ENCODE results near the gene SHQ1. TPM values are rescaled to one million over a fixed set of nuclear protein-coding genes. Genes with fewer than 3 reads are reported as not detected.

SHQ1 gene
- total and polyA plus RNA-seq, 9 donors: 6.6 to 30.0 (median 14.8) TPM

DNA sequence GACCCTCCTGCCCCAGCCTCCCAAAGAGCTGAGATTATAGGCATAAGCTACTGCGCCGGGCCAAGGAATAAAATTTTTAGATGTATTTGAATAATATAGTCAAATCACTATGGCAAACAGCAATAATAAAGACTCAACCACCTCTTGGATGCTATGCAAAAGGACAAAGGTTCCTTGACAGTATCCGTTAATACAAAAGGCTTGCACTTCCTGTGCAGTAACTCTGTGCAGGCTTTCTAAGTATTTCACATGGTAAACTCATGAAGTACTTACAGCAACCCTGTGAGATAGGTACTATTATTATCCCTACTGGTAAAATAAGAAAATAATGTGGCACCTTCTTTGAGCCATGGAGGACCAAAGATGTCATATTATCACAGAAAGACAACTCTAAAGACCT lies 86.8 kb downstream of the SHQ1 start:
- intact Hi-C loops (cut with DNase I): no loop called here
- WGBS, 3 donors: 90 to 95% (median 95%) methylated on average over 3 of the region's 3 CpGs
- Histone ChIP-seq H3K36me3 (no peaks in the 10 kb centered on the region), H3K4me3 (no peak overlapping the region), H3K4me1 (ENCODE audit: insufficient read depth) (no peaks in the 10 kb centered on the region), H3K27ac (no peak overlapping the region), H3K9me3 (no peaks in the 10 kb centered on the region), H3K27me3 (no peaks in the 10 kb centered on the region)
- no peak for TF ChIP-seq POLR2A (IDR thresholded peaks at IDR 0.05)
- TF ChIP-seq EP300 (IDR thresholded peaks at IDR 0.05): no peak
- TF ChIP-seq CTCF (IDR thresholded peaks at IDR 0.05): no peak
- no peak for DNase-seq

DNA sequence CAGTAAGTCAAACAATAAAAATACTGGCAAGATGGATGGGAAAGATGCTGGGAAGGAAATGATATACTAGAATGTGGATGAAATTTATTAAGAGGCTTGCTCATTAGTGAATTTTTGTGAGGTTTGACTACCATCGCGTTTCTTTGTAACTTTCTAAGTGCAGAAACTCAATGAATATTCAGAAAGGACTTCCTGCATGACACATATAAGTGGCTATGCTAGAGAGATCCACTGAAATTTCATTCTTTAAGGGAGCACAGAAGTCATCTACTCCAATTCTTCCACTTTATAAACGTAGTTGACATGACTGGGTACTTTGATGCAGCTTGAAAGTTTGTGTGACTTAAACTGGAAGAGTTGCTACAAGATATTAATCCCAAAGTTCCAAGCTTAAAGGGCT lies 88.0 kb downstream of the SHQ1 start:
- no peak overlapping the region for H3K4me3 ChIP-seq
- no peak for TF ChIP-seq CTCF (IDR thresholded peaks at IDR 0.05)
- no peak for TF ChIP-seq EP300 (IDR thresholded peaks at IDR 0.05)
- no peak for TF ChIP-seq POLR2A (IDR thresholded peaks at IDR 0.05)
- WGBS, 3 donors: 86 to 88% (median 87%) methylated on average over 3 of the region's 3 CpGs

GRCh38 chr3:72756900-72757299 lies 91.3 kb downstream of the SHQ1 start:
- intact Hi-C loops (cut with DNase I): no loop called here
- TF ChIP-seq EP300 (IDR thresholded peaks at IDR 0.05) (no peak), POLR2A (IDR thresholded peaks at IDR 0.05) (no peak), CTCF (IDR thresholded peaks at IDR 0.05) (no peak)
- WGBS, 3 donors: 87 to 93% (median 89%) methylated on average over 3 of the region's 3 CpGs
- H3K27ac ChIP-seq: no peak overlapping the region
- no peak overlapping the region for H3K4me3 ChIP-seq
- no peaks in the 10 kb centered on the region for H3K9me3 ChIP-seq
- no peaks in the 10 kb centered on the region for H3K27me3 ChIP-seq
- DNase-seq: no peak
- no peaks in the 10 kb centered on the region for H3K4me1 ChIP-seq (ENCODE audit: insufficient read depth)
- H3K36me3 ChIP-seq: no peaks in the 10 kb centered on the region

More for the DNA sequence above, 88.0 kb downstream of the SHQ1 start:
- H3K4me1 ChIP-seq (ENCODE audit: insufficient read depth): no peaks in the 10 kb centered on the region
- no peak overlapping the region for H3K27ac ChIP-seq
- DNase-seq: no peak
- no peaks in the 10 kb centered on the region for H3K27me3 ChIP-seq
- H3K9me3 ChIP-seq: no peaks in the 10 kb centered on the region
- no peaks in the 10 kb centered on the region for H3K36me3 ChIP-seq
- intact Hi-C loops (cut with DNase I): no loop called here

DNA sequence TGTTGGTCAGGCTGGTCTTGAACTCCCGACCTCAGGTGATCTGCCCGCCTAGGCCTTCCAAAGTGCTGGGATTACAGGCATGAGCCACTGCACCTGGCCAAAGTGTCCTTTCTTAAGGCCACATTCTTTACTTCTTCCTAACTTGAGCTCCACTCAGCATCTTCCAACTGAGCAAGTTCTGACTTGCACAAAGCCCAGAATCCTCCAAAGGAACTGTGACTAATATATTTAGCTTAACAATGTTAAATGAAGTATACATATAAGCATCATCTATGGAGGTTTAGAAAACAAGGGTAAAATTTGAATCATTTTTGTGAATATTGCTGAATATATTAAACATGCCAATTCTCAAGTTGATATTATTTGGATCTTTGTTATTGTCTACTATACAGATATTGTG lies 93.7 kb downstream of the SHQ1 start:
- intact Hi-C loops (cut with DNase I): no loop called here
- H3K4me1 ChIP-seq (ENCODE audit: insufficient read depth): peaks cover 3% of the 10 kb centered on the region
- H3K4me3 ChIP-seq: no peak overlapping the region
- no peaks in the 10 kb centered on the region for H3K27me3 ChIP-seq
- H3K9me3 ChIP-seq: no peaks in the 10 kb centered on the region
- TF ChIP-seq CTCF (IDR thresholded peaks at IDR 0.05): no peak
- no peak for TF ChIP-seq POLR2A (IDR thresholded peaks at IDR 0.05)
- TF ChIP-seq EP300 (IDR thresholded peaks at IDR 0.05): no peak
- 98 to 100% (median 100%) methylated on average over 2 of the region's 2 CpGs for WGBS, 3 donors
- no peak overlapping the region for H3K27ac ChIP-seq
- no peaks in the 10 kb centered on the region for H3K36me3 ChIP-seq
- DNase-seq: no peak

GRCh38 chr3:72753495-72753894 lies 94.8 kb downstream of the SHQ1 start:
- Histone ChIP-seq H3K4me1 (ENCODE audit: insufficient read depth) (peaks cover 3% of the 10 kb centered on the region), H3K27me3 (no peaks in the 10 kb centered on the region), H3K36me3 (no peaks in the 10 kb centered on the region), H3K4me3 (no peak overlapping the region), H3K27ac (no peak overlapping the region), H3K9me3 (no peaks in the 10 kb centered on the region)
- no peak for DNase-seq
- intact Hi-C loops (cut with DNase I): no loop called here
- WGBS, 3 donors: 92 to 95% (median 93%) methylated on average over 5 of the region's 5 CpGs
- TF ChIP-seq POLR2A (IDR thresholded peaks at IDR 0.05) (no peak), EP300 (IDR thresholded peaks at IDR 0.05) (no peak), CTCF (IDR thresholded peaks at IDR 0.05) (no peak)
